Thyroid gland (tissue), 4 donors: ENCODE results near the gene NAT9. TPM values are rescaled to one million over a fixed set of nuclear protein-coding genes. Genes with fewer than 3 reads are reported as not detected.

Experiments
- DNase-seq, 2 donors: peaks; one replicate each; pipeline ENCODE4 v3.0.0-alpha.2; 2019
- H3K27ac ChIP-seq, 3 donors: fragments of 200-600 bp; sonication (generic); 1 replicate in 2 of 3; 2 replicates in 1 of 3; pipeline ENCODE4 v1.5.1; 2016 to 2019; ENCODE audit warnings: mild to moderate bottlenecking in 1 of 3, moderate library complexity in 1 of 3
- H3K27me3 ChIP-seq: fragments of 200-600 bp; sonication (generic); one replicate; pipeline ENCODE4 v1.5.1; 2019
- H3K36me3 ChIP-seq, 2 donors: fragments of 200-600 bp; sonication (generic); one replicate each; pipeline ENCODE4 v1.5.1; 2016 to 2019
- H3K4me1 ChIP-seq, 2 donors: fragments of 200-600 bp; sonication (generic); one replicate each; pipeline ENCODE4 v1.5.1; 2017 to 2019
- H3K4me3 ChIP-seq, 3 donors: fragments of 200-600 bp; sonication (generic); replicated peaks in 1 of 3; 1 replicate in 2 of 3; 2 replicates in 1 of 3; pipeline ENCODE4 v1.5.1; 2016; ENCODE audit warnings: mild to moderate bottlenecking in 1 of 3
- H3K9me3 ChIP-seq: fragments of 200-600 bp; sonication (generic); one replicate; pipeline ENCODE4 v1.5.1; 2017
- CTCF ChIP-seq, 6 experiments: fragments of 200-600 bp in 3 of 6; fragments of 450-650 bp in 3 of 6; sonication (generic) in 3 of 6; IDR thresholded peaks; one replicate each; pipeline ENCODE4 v1.5.1; 2016 to 2019; ENCODE audit warnings: antibody characterized with exemption in 6 of 6, mild to moderate bottlenecking in 2 of 6, inconsistent platforms in 1 of 6, moderate library complexity in 1 of 6
- POLR2A ChIP-seq, 2 donors: fragments of 450-650 bp; IDR thresholded peaks; one replicate each; pipeline ENCODE4 v1.6.1; 2017; ENCODE audit warnings: antibody characterized with exemption in 2 of 2, mild to moderate bottlenecking in 2 of 2, moderate library complexity in 1 of 2
- WGBS, 2 donors: methylation state at CpG; one replicate each; pipeline ENCODE4 v1.1.5; 2017; 5-methylcytosine and 5-hydroxymethylcytosine counted together
- intact Hi-C: fragments of 100-400 bp; cut with DNase I; formaldehyde crosslinking; loops from one replicate; pipeline ENCODE4 v1.15.1; 2023
- total RNA-seq, 4 donors: library from RNA; depleted of rRNA; stranded (reverse); fragments of >200 nt; gene quantifications; one replicate each; pipeline ENCODE4 v1.2.3, GENCODE V29; 2016

Gene NAT9
- total RNA-seq, 4 donors from 2014 or later, result 33.1 to 46.5 (median 41.4) TPM

GRCh38 chr17:74757931-74758847 lies 18.0 kb downstream of the NAT9 start:
- H3K27ac ChIP-seq, result peak overlapping the region in 2 of 3 donors; percentile 72 to 74

GRCh38 chr17:74757502-74757901 lies 18.6 kb downstream of the NAT9 start:
- TF ChIP-seq POLR2A (IDR thresholded peaks at IDR 0.05) (no peak), CTCF (IDR thresholded peaks at IDR 0.05) (no peak)
- Histone ChIP-seq H3K27me3 (no peaks in the 10 kb centered on the region), H3K36me3 (no peaks in the 10 kb centered on the region), H3K4me3 (no peak overlapping the region), H3K27ac (peak overlapping the region in 2 of 3 donors; percentile 26 to 74), H3K4me1 (peaks cover 46 to 56% of the 10 kb centered on the region in 2 donors), H3K9me3 (no peaks in the 10 kb centered on the region)
- WGBS, 2 donors, result 70 to 81% methylated on average over 2 of the region's 3 CpGs
- peak; percentile 79 to 82 for DNase-seq
- intact Hi-C loops, result no loop called here

More at GRCh38 chr17:74757931-74758847, 18.0 kb downstream of the NAT9 start:
- peak; percentile 47 to 54 for DNase-seq
- WGBS, 2 donors, result 47 to 49% methylated on average over 23 to 25 of the region's 26 CpGs
- Histone ChIP-seq H3K36me3 (no peaks in the 10 kb centered on the region), H3K4me1 (peaks cover 47 to 56% of the 10 kb centered on the region in 2 donors), H3K9me3 (no peaks in the 10 kb centered on the region), H3K27me3 (no peaks in the 10 kb centered on the region), H3K4me3 (no peak overlapping the region)
- intact Hi-C loops, result no loop called here
- TF ChIP-seq POLR2A (IDR thresholded peaks at IDR 0.05) (no peak), CTCF (IDR thresholded peaks at IDR 0.05) (no peak)

- H3K4me1 ChIP-seq, result peaks cover 48 to 56% of the 10 kb centered on the region in 2 donors
- H3K4me3 ChIP-seq, result no peak overlapping the region
- intact Hi-C loops, result no loop called here
- TF ChIP-seq POLR2A (IDR thresholded peaks at IDR 0.05), result no peak
- TF ChIP-seq CTCF (IDR thresholded peaks at IDR 0.05), result no peak
- H3K27me3 ChIP-seq, result no peaks in the 10 kb centered on the region
- DNase-seq, result no peak
- WGBS, 2 donors, result 50 to 73% methylated on average over 2 to 3 of the region's 3 CpGs
- H3K27ac ChIP-seq, result peak overlapping the region in 1 of 3 donors; percentile 26
- no peaks in the 10 kb centered on the region for H3K9me3 ChIP-seq
- no peaks in the 10 kb centered on the region for H3K36me3 ChIP-seq
These were observed 19.3 kb downstream of the NAT9 start for GRCh38 chr17:74756891-74757290.

- DNase-seq, result no peak
- Histone ChIP-seq H3K4me3 (no peak overlapping the region), H3K4me1 (peaks cover 49 to 54% of the 10 kb centered on the region in 2 donors), H3K36me3 (no peaks in the 10 kb centered on the region), H3K27me3 (no peaks in the 10 kb centered on the region), H3K27ac (no peak overlapping the region), H3K9me3 (no peaks in the 10 kb centered on the region)
- TF ChIP-seq POLR2A (IDR thresholded peaks at IDR 0.05) (no peak), CTCF (IDR thresholded peaks at IDR 0.05) (no peak)
- 87 to 89% methylated on average over 8 of the region's 8 CpGs for WGBS, 2 donors
- intact Hi-C loops, result no loop called here
These were observed 20.6 kb downstream of the NAT9 start for GRCh38 chr17:74755533-74755932.

GRCh38 chr17:74754832-74755231 lies 21.3 kb downstream of the NAT9 start:
- no peak overlapping the region for H3K27ac ChIP-seq
- DNase-seq, result no peak
- no peaks in the 10 kb centered on the region for H3K36me3 ChIP-seq
- 95% methylated on average over 3 of the region's 3 CpGs; no CpG with 5 or more reads in 1 of the 2 donors for WGBS, 2 donors
- no peak overlapping the region for H3K4me3 ChIP-seq
- H3K27me3 ChIP-seq, result no peaks in the 10 kb centered on the region
- intact Hi-C loops, result no loop called here
- TF ChIP-seq POLR2A (IDR thresholded peaks at IDR 0.05), result no peak
- H3K9me3 ChIP-seq, result no peaks in the 10 kb centered on the region
- H3K4me1 ChIP-seq, result peaks cover 49 to 54% of the 10 kb centered on the region in 2 donors
